Choroid plexus epithelial cell (primary cell): Measurements from ENCODE around the gene MBD3.
"Not testable (repeated sequence)": the region's sequence is repeated elsewhere in the genome, so short reads cannot be mapped to it uniquely, and the experiment has no call there.

Experiments
- DNase-seq: peaks from one replicate; pipeline ENCODE4 v3.0.0-alpha.2; 2010; ENCODE audit warnings: low read depth
- H3K4me3 ChIP-seq: 2 replicates; pipeline ENCODE4 v1.5.1; 2011; ENCODE audit warnings: low read depth, mild to moderate bottlenecking, control low read depth, low read length, moderate library complexity
- TF ChIP-seq, protein P1 (sequence below): conservative IDR thresholded peaks from 2 replicates; pipeline ENCODE4 v1.5.1; 2011; ENCODE audit warnings: low read depth, mild to moderate bottlenecking, control low read depth, inconsistent platforms, low read length, moderate library complexity

The MBD3 gene, protein sequence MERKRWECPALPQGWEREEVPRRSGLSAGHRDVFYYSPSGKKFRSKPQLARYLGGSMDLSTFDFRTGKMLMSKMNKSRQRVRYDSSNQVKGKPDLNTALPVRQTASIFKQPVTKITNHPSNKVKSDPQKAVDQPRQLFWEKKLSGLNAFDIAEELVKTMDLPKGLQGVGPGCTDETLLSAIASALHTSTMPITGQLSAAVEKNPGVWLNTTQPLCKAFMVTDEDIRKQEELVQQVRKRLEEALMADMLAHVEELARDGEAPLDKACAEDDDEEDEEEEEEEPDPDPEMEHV

DNA sequence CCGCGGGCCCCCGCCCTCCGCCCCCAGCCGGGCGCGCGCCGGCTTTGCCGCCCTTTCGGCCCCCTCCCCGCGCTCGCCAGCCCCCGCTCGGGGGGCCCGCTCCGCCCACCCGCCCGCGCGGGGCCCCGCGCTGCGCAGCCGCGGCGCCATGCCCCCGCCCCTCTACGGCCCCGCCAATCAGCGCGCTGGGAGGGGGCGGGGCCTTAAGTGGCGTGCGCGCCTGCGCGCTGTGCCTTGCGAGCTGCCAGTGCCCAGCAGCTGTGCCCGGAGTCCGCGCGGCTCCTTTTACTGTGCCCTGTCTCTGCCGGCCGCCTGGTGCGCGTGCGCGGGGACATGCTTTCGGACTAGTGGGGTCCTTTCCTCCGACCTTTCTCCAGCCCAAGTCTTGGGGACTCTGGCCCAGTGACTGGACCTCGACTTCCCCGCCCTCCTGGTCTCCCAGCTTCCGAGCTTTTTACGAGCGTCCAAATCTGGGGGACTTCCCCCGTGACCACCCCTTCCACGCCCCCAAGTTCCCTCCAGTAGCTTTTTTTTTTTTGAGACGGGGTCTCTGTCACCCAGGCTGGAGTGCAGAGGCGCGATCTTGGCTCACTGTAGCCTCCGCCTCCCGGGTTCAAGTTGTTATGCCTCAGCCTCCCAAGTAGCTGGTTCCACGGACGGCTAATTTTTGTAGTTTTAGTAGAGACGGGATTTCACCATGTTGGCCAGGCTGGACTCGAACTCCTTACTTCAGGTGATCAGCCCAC is at the start of gene MBD3:
TSS of gene MBD3 (minus strand) at position 111 of the 746 bp plus-strand sequence. CDS start 234 bp downstream, outside the sequence.
- DNase-seq, result peak; percentile 94
- peak within 1 kb of the TSS; percentile 90 for H3K4me3 ChIP-seq
- TF ChIP-seq, protein P1, sequence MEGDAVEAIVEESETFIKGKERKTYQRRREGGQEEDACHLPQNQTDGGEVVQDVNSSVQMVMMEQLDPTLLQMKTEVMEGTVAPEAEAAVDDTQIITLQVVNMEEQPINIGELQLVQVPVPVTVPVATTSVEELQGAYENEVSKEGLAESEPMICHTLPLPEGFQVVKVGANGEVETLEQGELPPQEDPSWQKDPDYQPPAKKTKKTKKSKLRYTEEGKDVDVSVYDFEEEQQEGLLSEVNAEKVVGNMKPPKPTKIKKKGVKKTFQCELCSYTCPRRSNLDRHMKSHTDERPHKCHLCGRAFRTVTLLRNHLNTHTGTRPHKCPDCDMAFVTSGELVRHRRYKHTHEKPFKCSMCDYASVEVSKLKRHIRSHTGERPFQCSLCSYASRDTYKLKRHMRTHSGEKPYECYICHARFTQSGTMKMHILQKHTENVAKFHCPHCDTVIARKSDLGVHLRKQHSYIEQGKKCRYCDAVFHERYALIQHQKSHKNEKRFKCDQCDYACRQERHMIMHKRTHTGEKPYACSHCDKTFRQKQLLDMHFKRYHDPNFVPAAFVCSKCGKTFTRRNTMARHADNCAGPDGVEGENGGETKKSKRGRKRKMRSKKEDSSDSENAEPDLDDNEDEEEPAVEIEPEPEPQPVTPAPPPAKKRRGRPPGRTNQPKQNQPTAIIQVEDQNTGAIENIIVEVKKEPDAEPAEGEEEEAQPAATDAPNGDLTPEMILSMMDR, result no peak

DNA sequence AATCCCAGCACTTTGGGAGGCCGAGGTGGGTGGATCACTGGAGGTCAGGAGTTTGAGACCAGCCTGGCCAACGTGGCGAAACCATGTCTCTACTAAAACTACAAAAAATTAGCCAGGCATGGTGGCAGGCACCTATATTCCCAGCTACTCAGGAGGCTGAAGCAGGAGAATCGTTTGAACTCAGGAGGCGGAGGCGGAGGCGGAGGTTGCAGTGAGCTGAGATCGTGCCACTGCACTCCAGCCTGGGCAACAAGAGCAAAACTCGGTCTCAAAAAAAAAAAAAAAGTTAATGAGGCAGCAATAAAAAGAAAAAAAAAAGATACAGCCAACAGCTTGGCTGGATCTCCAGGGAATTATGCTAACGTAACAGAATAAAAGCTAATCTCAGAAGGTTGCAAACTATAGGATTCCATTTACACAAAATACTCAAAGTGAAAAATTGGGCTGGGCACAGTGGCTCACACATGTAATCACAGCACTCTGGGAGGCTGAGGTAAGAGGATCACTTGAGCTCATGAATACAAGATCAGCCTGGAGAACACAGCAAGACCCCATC is 48.3 kb upstream of the MBD3 start:
- not testable (repeated sequence) for DNase-seq, H3K4me3 ChIP-seq

DNA sequence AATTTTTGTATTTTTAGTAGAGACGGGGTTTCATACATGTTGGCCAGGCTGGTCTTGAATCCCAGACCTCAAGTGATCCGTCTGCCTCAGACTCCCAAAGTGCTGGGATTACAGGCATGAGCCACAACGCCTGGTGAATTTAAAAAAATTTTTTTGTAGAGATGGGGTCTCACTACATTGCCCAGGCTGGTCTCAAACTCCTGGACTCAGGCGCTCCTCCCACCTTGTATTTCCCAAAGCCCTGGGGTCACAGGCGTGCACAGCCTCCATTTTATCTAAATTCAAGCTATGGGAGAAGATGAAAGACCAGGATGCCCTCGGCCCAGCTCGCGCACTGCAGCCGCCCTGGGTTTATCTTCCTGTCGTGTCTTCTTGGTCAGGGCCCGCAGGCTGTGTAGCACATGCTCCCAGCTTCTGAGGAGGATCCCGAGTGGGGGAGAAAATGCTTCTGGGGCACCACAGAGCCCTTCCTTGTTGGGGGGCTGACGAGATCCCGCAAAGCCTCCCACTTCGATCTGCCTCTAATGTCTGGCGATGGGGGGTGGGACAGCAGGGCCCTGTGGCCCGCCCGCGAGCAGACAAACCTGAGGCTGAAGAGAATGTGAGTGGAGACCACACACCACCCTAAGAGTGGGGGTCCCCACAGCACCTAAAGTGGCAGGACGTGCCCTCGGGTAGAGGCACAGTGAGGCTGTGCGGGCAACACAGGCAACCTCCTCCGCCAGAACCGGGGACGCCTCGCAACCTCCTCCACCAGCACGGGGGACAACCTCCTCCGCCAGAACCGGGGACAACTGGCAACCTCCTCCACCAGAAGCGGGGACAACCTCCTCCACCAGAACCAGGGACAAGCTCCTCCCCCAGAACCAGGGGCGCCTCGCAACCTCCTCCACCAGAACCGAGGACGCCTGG is 43.9 kb upstream of the MBD3 start:
- TF ChIP-seq, protein P1, result no peak
- DNase-seq, result no peak
- no peak overlapping the region for H3K4me3 ChIP-seq

DNA sequence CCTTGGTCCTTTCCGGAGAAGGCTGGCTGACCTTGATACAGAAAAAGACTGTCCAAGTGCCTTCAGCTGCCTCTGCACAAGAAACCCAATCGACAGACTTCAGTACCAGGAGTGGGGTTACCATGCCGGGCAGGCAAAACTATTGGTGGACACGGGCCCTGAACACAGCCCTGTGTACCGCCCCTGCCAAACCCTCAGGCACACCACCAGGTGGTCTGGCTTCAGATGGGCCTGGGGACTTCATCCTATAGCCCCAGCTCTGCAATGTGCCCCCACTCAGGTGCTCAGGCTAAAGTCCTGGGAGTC is 42.2 kb upstream of the MBD3 start:
- no peak for DNase-seq
- TF ChIP-seq, protein P1, result no peak
- H3K4me3 ChIP-seq, result no peak overlapping the region

DNA sequence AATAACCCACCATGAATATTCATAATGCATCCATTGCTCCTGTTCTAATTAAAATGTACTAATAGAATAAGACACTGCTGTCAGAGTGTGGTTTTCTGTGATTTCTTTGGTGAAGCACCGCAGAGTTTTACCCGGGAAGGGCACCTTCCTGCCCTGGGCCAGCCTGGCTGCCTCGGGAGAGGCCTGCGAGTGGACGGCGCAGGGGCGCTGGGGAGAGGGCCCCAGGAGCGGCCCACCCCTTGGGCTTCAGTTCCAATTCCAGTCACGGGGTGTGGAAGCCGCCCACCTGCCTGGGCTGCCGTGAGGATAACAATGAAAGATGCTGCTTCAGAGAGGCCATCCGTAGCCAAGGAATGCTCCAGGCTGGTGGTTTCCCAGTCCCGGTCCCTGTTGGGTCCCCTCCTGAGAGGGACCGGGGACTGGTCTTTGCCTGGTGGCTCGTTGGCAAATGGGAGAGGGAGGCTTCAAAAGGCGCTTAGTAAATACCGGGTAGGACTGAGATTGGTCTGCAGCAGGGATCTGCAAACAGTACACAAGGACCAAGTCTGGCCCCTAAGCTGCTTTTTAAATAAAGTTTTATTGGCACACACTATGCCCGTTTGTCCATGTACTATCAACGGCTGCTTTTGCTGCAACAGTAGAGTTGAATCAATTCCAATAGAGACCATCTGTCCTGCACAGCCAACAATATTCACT is 41.7 kb upstream of the MBD3 start:
- H3K4me3 ChIP-seq, result no peak overlapping the region
- TF ChIP-seq, protein P1, result no peak
- no peak for DNase-seq

DNA sequence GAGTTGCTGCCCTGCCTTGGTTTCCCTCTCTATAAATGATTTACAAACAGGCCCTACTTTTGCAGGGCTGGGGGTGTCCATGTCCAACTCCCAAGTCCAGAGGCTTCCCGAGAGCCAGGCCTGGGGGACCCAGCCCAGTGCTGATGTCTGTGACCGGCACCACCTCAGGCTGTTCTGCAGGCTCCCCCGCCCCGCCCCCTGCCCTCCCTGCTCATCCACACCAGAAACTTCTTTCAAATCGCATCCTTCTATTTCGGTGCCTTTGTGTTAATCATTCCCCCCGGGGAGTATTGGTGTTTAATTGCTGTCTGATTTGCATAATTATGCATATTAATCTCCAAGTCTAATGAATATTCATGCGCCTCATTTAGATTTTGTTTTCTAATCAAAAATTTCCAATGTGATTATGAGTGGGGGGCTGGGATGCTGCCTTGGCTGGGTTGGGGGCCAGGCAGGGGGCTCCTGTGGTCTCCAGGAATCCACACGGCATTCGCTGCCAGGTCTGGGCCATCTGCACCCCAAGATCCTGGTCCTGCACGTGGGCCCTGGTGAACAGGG is 40.7 kb upstream of the MBD3 start:
- TF ChIP-seq, protein P1, result no peak
- no peak for DNase-seq
- no peak overlapping the region for H3K4me3 ChIP-seq
